ENCODE data around the gene EIF3A.

Gene EIF3A

GRCh38 chr10:119090968-119091367, 10.4 kb upstream of the EIF3A start (continued):
- TF ChIP-seq ZNF600 (tag by site-specific recombination; IDR thresholded peaks at IDR 0.05) (peak; percentile 42; the same call in 1 of the 2 replicates), PRDM10 (tag by site-specific recombination; IDR thresholded peaks at IDR 0.05) (peak; percentile 34; the same call in 1 of the 2 replicates), SP7 (tag by site-specific recombination; IDR thresholded peaks at IDR 0.05) (peak; percentile 49; the same call in 1 of the 2 replicates), PRDM6 (tag by site-specific recombination; IDR thresholded peaks at IDR 0.05) (peak; percentile 69), ZNF843 (tag by site-specific recombination; IDR thresholded peaks at IDR 0.05) (no peak), ZNF830 (tag by site-specific recombination; IDR thresholded peaks at IDR 0.05; ENCODE audit: low read depth) (no peak), OSR2 (tag by site-specific recombination; IDR thresholded peaks at IDR 0.05) (0 out of 2 replicates have a peak, but pooled peaks have one; percentile 38), ZNF747 (tag by site-specific recombination; IDR thresholded peaks at IDR 0.05) (no peak)

GRCh38 chr10:119090026-119090795, 9.6 kb upstream of the EIF3A start:
- ChIA-PET CTCF (interaction anchor here (0.7 kb wide), 1 partner anchor 635 kb away, joined by 3 read pairs; no protein-coding TSS in a partner anchor), POLR2A (interaction anchor here (1.0 to 2.2 kb wide), 2 partner anchors 10 to 13 kb away, joined by 3 to 13 read pairs; partner anchors contain the start of genes DENND10 and EIF3A)
- Histone ChIP-seq H3K9me3 (ENCODE audit: control insufficient read depth, insufficient read depth, low read depth, low read length) (no peaks in the 10 kb centered on the region), H3K4me1 (ENCODE audit: control insufficient read depth, insufficient read depth, low read length) (peaks cover 12% of the 10 kb centered on the region), H3K4me3 (ENCODE audit: low read depth, low read length) (no peak overlapping the region), H3K27ac (ENCODE audit: extremely low read depth, low read depth, low read length) (peak overlapping the region; percentile 7; the same call in 1 of the 2 replicates), H3K36me3 (ENCODE audit: control insufficient read depth in 2 of 2, insufficient read depth in 1 of 2, low read length in 2 of 2) (no peaks in the 10 kb centered on the region)
- TF ChIP-seq GLI2 (tag by site-specific recombination; IDR thresholded peaks at IDR 0.05; ENCODE audit: borderline replicate concordance, low read depth): no peak
- 0 out of 2 replicates have a peak, but pooled peaks have one; percentile 13 for TF ChIP-seq ZFHX2 (tag by site-specific recombination; conservative IDR thresholded peaks at IDR 0.05)
- no peak for TF ChIP-seq ZNF26 (tag by site-specific recombination; IDR thresholded peaks at IDR 0.05)
- no peak for TF ChIP-seq ZNF621 (tag by site-specific recombination; IDR thresholded peaks at IDR 0.05)
- no peak for TF ChIP-seq ZNF549 (tag by site-specific recombination; IDR thresholded peaks at IDR 0.05)
- no peak for TF ChIP-seq ZNF518A (tag by site-specific recombination; conservative IDR thresholded peaks at IDR 0.05; ENCODE audit: low read depth)
- TF ChIP-seq ZNF777 (tag by site-specific recombination; IDR thresholded peaks at IDR 0.05; ENCODE audit: borderline replicate concordance): no peak

All from HEK293 (cell line).